Keratinocyte (primary cell): ENCODE results near the gene SYNGR1. TPM values are rescaled to one million over a fixed set of nuclear protein-coding genes. Genes with fewer than 3 reads are reported as not detected.
A peak's percentile ranks its signal among the peaks of the same experiment; 100 is the strongest.

Experiments used
- DNase-seq: peaks from one replicate; pipeline ENCODE4 v3.0.0-alpha.2; 2011; ENCODE audit warnings: low read depth, missing footprints, low spot score
- FAIRE-seq: peaks from 2 replicates; lab custom pipeline; 2011; peaks lifted over from hg19 to GRCh38; lab: Jason Lieb, UNC
- H2AFZ ChIP-seq: 2 replicates; pipeline ENCODE4 v1.6.0; 2012; ENCODE audit warnings: low read length, control low read depth, inconsistent platforms; ENCODE audit not compliant: control insufficient read depth
- H3K27ac ChIP-seq: 2 replicates; pipeline ENCODE4 v1.5.1; 2011; ENCODE audit warnings: low read length; ENCODE audit not compliant: control insufficient read depth, insufficient read depth
- H3K27me3 ChIP-seq: 3 replicates; pipeline ENCODE4 v1.6.0; 2011; ENCODE audit warnings: low read length; ENCODE audit not compliant: control insufficient read depth, insufficient read depth; ENCODE audit errors: extremely low read depth
- H3K36me3 ChIP-seq, 2 experiments: 2 replicates in 1 of 2; 3 replicates in 1 of 2; pipeline ENCODE4 v1.5.1; 2011; ENCODE audit warnings: low read length in 2 of 2, mild to moderate bottlenecking in 1 of 2; ENCODE audit not compliant: control insufficient read depth in 2 of 2, insufficient read depth in 2 of 2; ENCODE audit errors: extremely low read depth in 1 of 2
- H3K4me1 ChIP-seq: 3 replicates; pipeline ENCODE4 v1.5.1; 2011; ENCODE audit warnings: low read length; ENCODE audit not compliant: control insufficient read depth, insufficient read depth; ENCODE audit errors: extremely low read depth
- H3K4me2 ChIP-seq: 3 replicates; pipeline ENCODE4 v1.6.0; 2011; ENCODE audit warnings: low read depth, low read length; ENCODE audit not compliant: control insufficient read depth, insufficient read depth; ENCODE audit errors: extremely low read depth
- H3K4me3 ChIP-seq, 3 experiments: fragments of 200-600 bp in 1 of 3; sonication (generic) in 1 of 3; 2 replicates in 2 of 3; 3 replicates in 1 of 3; pipeline ENCODE4 v1.5.1; 2011 to 2016; ENCODE audit warnings: low read length in 3 of 3, mild to moderate bottlenecking in 3 of 3, control low read depth in 2 of 3, inconsistent platforms in 1 of 3, low read depth in 1 of 3, mixed read lengths in 1 of 3, mixed run types in 1 of 3, moderate library complexity in 1 of 3; ENCODE audit not compliant: control insufficient read depth in 2 of 3, insufficient read depth in 2 of 3; ENCODE audit errors: extremely low read depth in 1 of 3
- H3K79me2 ChIP-seq: 2 replicates; pipeline ENCODE4 v1.6.0; 2012; ENCODE audit warnings: low read length; ENCODE audit not compliant: control insufficient read depth, insufficient read depth
- H3K9ac ChIP-seq: 3 replicates; pipeline ENCODE4 v1.6.0; 2011; ENCODE audit warnings: low read length; ENCODE audit not compliant: control insufficient read depth, insufficient read depth; ENCODE audit errors: extremely low read depth
- H3K9me1 ChIP-seq: 3 replicates; pipeline ENCODE4 v1.6.0; 2011; ENCODE audit warnings: low read length; ENCODE audit not compliant: control insufficient read depth, insufficient read depth; ENCODE audit errors: extremely low read depth
- H3K9me3 ChIP-seq: 2 replicates; pipeline ENCODE4 v1.5.1; 2012; ENCODE audit warnings: low read depth, low read length; ENCODE audit not compliant: control insufficient read depth
- H4K20me1 ChIP-seq: 3 replicates; pipeline ENCODE4 v1.6.0; 2011; ENCODE audit warnings: low read length; ENCODE audit not compliant: control insufficient read depth, insufficient read depth; ENCODE audit errors: extremely low read depth
- EZH2 ChIP-seq: IDR thresholded peaks from one replicate; pipeline ENCODE4 v1.6.1; 2012; ENCODE audit warnings: inconsistent platforms, mild to moderate bottlenecking, low read length, moderate library complexity
- dilution Hi-C: fragments of 300-500 bp; cut with MboI; formaldehyde crosslinking; loops from one replicate; pipeline ENCODE4 v1.7.0; 2020; ENCODE audit warnings: low sequenced_read_pairs; ENCODE audit not compliant: extremely low pct_ligation_motif_present
- polyA plus RNA-seq, 5 experiments: library from polyadenylated mRNA; depleted of rRNA in 3 of 5; stranded (reverse) in 3 of 5; stranded (forward) in 1 of 5; unstranded in 1 of 5; fragments of >200 nt; gene quantifications; 1 replicate in 1 of 5; 2 replicates in 3 of 5; 3 replicates in 1 of 5; pipeline versions ENCODE4 v1.2.1 to v1.2.3, GENCODE V29; 2011 to 2012; ENCODE audit warnings: missing spikeins in 2 of 5, low read depth in 1 of 5, low replicate concordance in 1 of 5
- TF ChIP-seq, protein P1 (sequence below), 3 experiments: IDR thresholded peaks in 1 of 3; conservative IDR thresholded peaks in 1 of 3; optimal IDR thresholded peaks in 1 of 3; 2 replicates in 2 of 3; 3 replicates in 1 of 3; pipeline versions ENCODE3 to v1.5.1; 2011; ENCODE audit warnings: low read length in 3 of 3, mild to moderate bottlenecking in 3 of 3, moderate library complexity in 2 of 3, control low read depth in 1 of 3, inconsistent platforms in 1 of 3; ENCODE audit not compliant: insufficient read depth in 2 of 3; ENCODE audit errors: extremely low read depth in 1 of 3

The SYNGR1 gene
- polyA plus RNA-seq, 1 donor (not counting 4 experiments of a cell fraction or from before 2014, with no cell fraction given) = 0.63 TPM

DNA sequence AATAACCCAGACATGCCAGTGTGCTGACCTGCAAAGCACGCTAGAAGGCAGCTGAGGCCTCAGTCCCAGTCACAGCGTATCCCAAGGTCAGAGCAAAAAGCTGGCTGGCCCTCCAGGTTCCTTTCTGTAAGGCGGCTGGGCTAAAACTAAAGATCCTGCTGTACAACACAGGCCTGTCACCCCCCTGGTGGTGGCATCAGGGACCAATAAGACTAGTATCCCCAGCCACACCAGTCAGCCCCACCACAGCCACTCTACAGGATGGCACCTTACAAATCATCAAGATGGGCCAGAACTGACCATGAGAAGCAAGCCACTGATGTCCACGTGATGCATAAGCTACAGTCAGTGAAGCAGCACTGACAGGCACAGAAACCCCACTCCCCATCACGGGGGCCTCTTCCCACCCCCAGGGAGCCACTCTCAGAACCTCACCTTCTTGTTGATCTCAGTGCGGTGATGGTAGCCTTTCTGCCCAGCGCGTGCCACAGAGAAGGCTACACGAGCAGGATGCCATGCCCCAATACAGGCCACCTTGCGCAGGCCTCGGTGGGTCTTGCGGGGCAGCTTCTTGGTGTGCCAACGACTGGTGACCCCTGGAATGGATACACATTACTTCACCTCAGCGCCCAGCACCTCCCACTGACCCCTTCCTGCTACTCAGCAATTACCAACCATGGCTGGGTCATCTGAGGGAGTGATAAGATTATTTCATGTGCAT lies 35.4 kb upstream of the SYNGR1 start:
- H2AFZ ChIP-seq = no peak overlapping the region
- dilution Hi-C loops = no loop called here
- no peaks in the 10 kb centered on the region for H3K9me3 ChIP-seq
- DNase-seq (peak; percentile 59), FAIRE-seq (no peak)
- H3K9ac ChIP-seq = peak overlapping the region; percentile 22
- H3K79me2 ChIP-seq = peaks cover 64% of the 10 kb centered on the region
- H3K27ac ChIP-seq = no peak overlapping the region
- H3K4me1 ChIP-seq = peaks cover 64% of the 10 kb centered on the region
- H4K20me1 ChIP-seq = peaks cover 66% of the 10 kb centered on the region
- peak overlapping the region in 1 of 3 experiments; percentile 21 for H3K4me3 ChIP-seq
- H3K27me3 ChIP-seq = no peaks in the 10 kb centered on the region
- TF ChIP-seq EZH2 = no peak
- TF ChIP-seq, protein P1, sequence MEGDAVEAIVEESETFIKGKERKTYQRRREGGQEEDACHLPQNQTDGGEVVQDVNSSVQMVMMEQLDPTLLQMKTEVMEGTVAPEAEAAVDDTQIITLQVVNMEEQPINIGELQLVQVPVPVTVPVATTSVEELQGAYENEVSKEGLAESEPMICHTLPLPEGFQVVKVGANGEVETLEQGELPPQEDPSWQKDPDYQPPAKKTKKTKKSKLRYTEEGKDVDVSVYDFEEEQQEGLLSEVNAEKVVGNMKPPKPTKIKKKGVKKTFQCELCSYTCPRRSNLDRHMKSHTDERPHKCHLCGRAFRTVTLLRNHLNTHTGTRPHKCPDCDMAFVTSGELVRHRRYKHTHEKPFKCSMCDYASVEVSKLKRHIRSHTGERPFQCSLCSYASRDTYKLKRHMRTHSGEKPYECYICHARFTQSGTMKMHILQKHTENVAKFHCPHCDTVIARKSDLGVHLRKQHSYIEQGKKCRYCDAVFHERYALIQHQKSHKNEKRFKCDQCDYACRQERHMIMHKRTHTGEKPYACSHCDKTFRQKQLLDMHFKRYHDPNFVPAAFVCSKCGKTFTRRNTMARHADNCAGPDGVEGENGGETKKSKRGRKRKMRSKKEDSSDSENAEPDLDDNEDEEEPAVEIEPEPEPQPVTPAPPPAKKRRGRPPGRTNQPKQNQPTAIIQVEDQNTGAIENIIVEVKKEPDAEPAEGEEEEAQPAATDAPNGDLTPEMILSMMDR (optimal IDR thresholded peaks at IDR 0.05 in 1 of 3, IDR thresholded peaks at IDR 0.05 in 1 of 3, conservative IDR thresholded peaks at IDR 0.05 in 1 of 3; ENCODE audit: extremely low read depth in 1 of 3, insufficient read depth in 2 of 3, low read length in 3 of 3) = no peak
- H3K4me2 ChIP-seq = peak overlapping the region; percentile 87
- H3K9me1 ChIP-seq = peaks cover 4% of the 10 kb centered on the region
- H3K36me3 ChIP-seq = peaks cover 56 to 84% of the 10 kb centered on the region in 2 experiments

DNA sequence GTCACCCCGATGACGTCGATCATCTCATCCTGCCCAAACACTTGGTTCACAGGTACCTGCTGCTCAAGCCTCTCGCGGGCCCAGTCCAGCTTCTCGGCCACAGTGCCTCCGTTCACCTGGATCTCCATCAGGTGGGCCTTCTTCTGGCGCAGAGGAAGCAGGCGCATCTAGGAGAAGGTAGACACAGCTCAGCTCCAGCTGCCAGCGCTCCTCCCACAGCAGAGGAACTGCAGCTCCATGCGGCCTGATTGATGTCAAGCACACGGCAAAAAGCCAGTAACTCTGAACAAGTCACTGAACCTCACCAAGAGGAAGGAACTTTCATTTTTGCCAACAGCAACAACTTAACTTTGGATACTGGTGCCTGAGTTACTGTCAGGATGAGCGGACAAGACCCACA lies 34.4 kb upstream of the SYNGR1 start:
- Histone ChIP-seq H3K9me1 (peaks cover 4% of the 10 kb centered on the region), H3K4me1 (peaks cover 54% of the 10 kb centered on the region), H3K27me3 (no peaks in the 10 kb centered on the region), H3K9ac (peak overlapping the region; percentile 100), H3K4me2 (peak overlapping the region; percentile 87), H2AFZ (no peak overlapping the region), H3K36me3 (peaks cover 56 to 83% of the 10 kb centered on the region in 2 experiments), H4K20me1 (peaks cover 66% of the 10 kb centered on the region), H3K4me3 (peak overlapping the region in 2 of 3 experiments; percentile 67 to 85), H3K9me3 (no peaks in the 10 kb centered on the region), H3K27ac (peak overlapping the region; percentile 16), H3K79me2 (peaks cover 64% of the 10 kb centered on the region)
- dilution Hi-C loops = no loop called here
- TF ChIP-seq, protein P1 (optimal IDR thresholded peaks at IDR 0.05 in 1 of 3, IDR thresholded peaks at IDR 0.05 in 1 of 3, conservative IDR thresholded peaks at IDR 0.05 in 1 of 3; ENCODE audit: extremely low read depth in 1 of 3, insufficient read depth in 2 of 3, low read length in 3 of 3) = no peak
- no peak for TF ChIP-seq EZH2
- peak; percentile 36 for DNase-seq
- no peak for FAIRE-seq
